PFSK-1 (cell line): ENCODE results near the gene GPC3.

Experiments used
- POLR2AphosphoS5 ChIP-seq: IDR thresholded peaks from 2 replicates; pipeline ENCODE4 v1.6.1; 2012; ENCODE audit warnings: low read depth, mild to moderate bottlenecking, control low read depth, low read length, moderate library complexity
- REST ChIP-seq, 2 experiments: IDR thresholded peaks; 2 replicates each; pipeline versions ENCODE4 v1.6.1 to v1.8.0; 2011 to 2012; ENCODE audit warnings: low read depth in 2 of 2, low read length in 2 of 2, control low read depth in 1 of 2, inconsistent platforms in 1 of 2, mild to moderate bottlenecking in 1 of 2, moderate library complexity in 1 of 2; ENCODE audit not compliant: insufficient read depth in 1 of 2

- TF ChIP-seq POLR2AphosphoS5 (no peak), REST (IDR thresholded peaks at IDR 0.05; ENCODE audit: insufficient read depth in 1 of 2, low read depth in 2 of 2, low read length in 2 of 2) (no peak)
These were observed 16.2 kb downstream of the GPC3 start for GRCh38 chrX:133969191-133969590.
